ENCODE data around the gene HDHD3.

GRCh38 chr9:113331780-113332179 lies 45.0 kb downstream of the HDHD3 start:
- no peak for TF ChIP-seq CTCF (IDR thresholded peaks at IDR 0.05; ENCODE audit: insufficient read depth, low read length, poor library complexity, severe bottlenecking)
- no peak for TF ChIP-seq EZH2phosphoT487 (conservative IDR thresholded peaks at IDR 0.05; ENCODE audit: low read length)

Measured in SU-DHL-6 (cell line).